Natural killer cell (primary cell): ENCODE results near the gene ARIH1. TPM values are rescaled to one million over a fixed set of nuclear protein-coding genes. Genes with fewer than 3 reads are reported as not detected.

ENCODE experiments used
- ATAC-seq, 3 donors: fragments of 150-1000 bp in 2 of 3; fragments of 200-7000 bp in 1 of 3; cut with Tn5 transposase; 1 replicate in 1 of 3; 2 replicates in 2 of 3; pipeline ENCODE4 v1.10.0; 2021; ENCODE audit warnings: mild to moderate bottlenecking in 2 of 3, moderate library complexity in 2 of 3
- DNase-seq, 2 donors: peaks; one replicate each; pipeline versions ENCODE4 v3.0.0 to v3.0.0-alpha.2; 2013 to 2021; ENCODE audit warnings: mixed read lengths in 1 of 2
- H3K27ac ChIP-seq: one replicate; pipeline ENCODE4 v1.5.1; 2013; ENCODE audit warnings: mild to moderate bottlenecking, low read length
- H3K27me3 ChIP-seq: one replicate; pipeline ENCODE4 v1.6.1; 2013; ENCODE audit warnings: low read length; ENCODE audit not compliant: control insufficient read depth, insufficient read depth
- H3K36me3 ChIP-seq: one replicate; pipeline ENCODE4 v1.6.1; 2013; ENCODE audit warnings: low read length; ENCODE audit not compliant: control insufficient read depth, insufficient read depth
- H3K4me1 ChIP-seq: one replicate; pipeline ENCODE4 v1.6.1; 2013; ENCODE audit warnings: low read length; ENCODE audit not compliant: control insufficient read depth, insufficient read depth
- H3K4me3 ChIP-seq: one replicate; pipeline ENCODE4 v1.5.1; 2013; ENCODE audit warnings: low read length
- H3K9me3 ChIP-seq: one replicate; pipeline ENCODE4 v1.6.1; 2013; ENCODE audit warnings: low read length; ENCODE audit not compliant: control insufficient read depth, insufficient read depth
- H3K27ac Mint-ChIP-seq, 2 donors: one replicate each; pipeline ENCODE4 v1.8.0; 2022; ENCODE audit warnings: mild to moderate bottlenecking in 2 of 2, mixed read lengths in 2 of 2, moderate library complexity in 1 of 2
- H3K27me3 Mint-ChIP-seq, 2 donors: one replicate each; pipeline ENCODE4 v1.8.0; 2022; ENCODE audit warnings: low read depth in 2 of 2, mixed read lengths in 2 of 2
- H3K36me3 Mint-ChIP-seq: one replicate; pipeline ENCODE4 v1.8.0; 2022; ENCODE audit warnings: mixed read lengths
- H3K4me1 Mint-ChIP-seq, 2 donors: one replicate each; pipeline ENCODE4 v1.8.0; 2022; ENCODE audit warnings: mixed read lengths in 2 of 2
- H3K4me3 Mint-ChIP-seq: one replicate; pipeline ENCODE4 v1.8.0; 2022; ENCODE audit warnings: mild to moderate bottlenecking, moderate library complexity, mixed read lengths
- H3K9me3 Mint-ChIP-seq, 2 donors: one replicate each; pipeline ENCODE4 v1.8.0; 2022; ENCODE audit warnings: mixed read lengths in 2 of 2
- whole genome bisulfite sequencing: methylation state at CpG from one replicate; pipeline ENCODE4 v1.1.7; 2013; ENCODE audit warnings: missing lambda C conversion rate; ENCODE audit not compliant: insufficient coverage; 5-methylcytosine and 5-hydroxymethylcytosine counted together
- intact Hi-C: fragments of 100-400 bp; cut with micrococcal nuclease; formaldehyde crosslinking; loops from one replicate; pipeline ENCODE4 v1.14.2; 2022
- total RNA-seq, 4 donors: library from RNA; stranded (reverse); fragments of 120-200 nt in 1 of 4; gene quantifications; one replicate each; pipeline versions ENCODE4 v1.2.3 to v1.2.4, GENCODE V29; 2013 to 2022
- TF ChIP-seq, protein P1 (sequence below): fragments of 200-600 bp; IDR thresholded peaks from one replicate; pipeline ENCODE4 v1.8.0; 2022; ENCODE audit warnings: antibody characterized with exemption

Gene ARIH1
- total RNA-seq, 3 donors from 2014 or later (not counting 1 experiment from before 2014, with no cell fraction given): 193 to 212 (median 212) TPM

DNA sequence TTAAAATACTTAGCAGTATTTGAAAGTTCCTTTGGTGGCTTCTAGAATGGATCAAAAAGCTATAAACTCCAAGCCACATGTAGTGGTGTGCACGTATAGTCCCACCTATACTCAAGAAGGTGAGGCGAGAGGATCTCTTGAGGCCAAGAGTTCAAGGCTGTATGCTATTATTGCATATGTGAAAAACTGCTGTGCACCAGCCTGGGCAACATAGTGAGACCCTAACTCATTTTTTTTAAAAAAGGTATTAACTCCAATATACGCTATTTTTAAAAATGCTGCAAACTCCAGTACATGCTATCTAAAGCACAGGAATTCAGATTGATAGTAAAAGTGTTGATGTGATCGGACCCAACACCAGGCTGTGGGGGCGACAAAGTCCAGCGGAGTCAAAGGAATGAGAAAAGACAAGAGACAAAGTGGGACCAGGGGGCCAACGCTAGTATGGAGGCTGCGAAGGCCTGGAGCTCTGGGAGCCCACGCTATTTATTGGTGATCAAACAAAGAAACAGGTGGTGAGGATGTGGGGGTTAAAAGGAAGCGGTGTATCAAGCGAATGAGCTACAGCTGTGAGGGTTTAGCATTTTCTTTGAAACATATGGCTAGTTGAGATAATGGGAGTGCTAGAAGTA lies 66.6 kb downstream of the ARIH1 start:
- Mint-ChIP-seq H3K4me1 (peaks cover 37 to 52% of the 10 kb centered on the region in 2 donors), H3K36me3 (peaks cover 19% of the 10 kb centered on the region), H3K27me3 (no peaks in the 10 kb centered on the region), H3K4me3 (no peak overlapping the region), H3K9me3 (peaks cover 4 to 7% of the 10 kb centered on the region in 2 donors), H3K27ac (no peak overlapping the region)
- intact Hi-C loops: no loop called here
- H3K27me3 ChIP-seq: no peaks in the 10 kb centered on the region
- peaks cover 3% of the 10 kb centered on the region for H3K36me3 ChIP-seq
- H3K27ac ChIP-seq: no peak overlapping the region
- H3K4me1 ChIP-seq: no peaks in the 10 kb centered on the region
- no peak for ATAC-seq
- over 99% methylated on average over 11 of the region's 11 CpGs for WGBS
- DNase-seq: no peak
- H3K9me3 ChIP-seq: peaks cover 7% of the 10 kb centered on the region
- TF ChIP-seq, protein P1, sequence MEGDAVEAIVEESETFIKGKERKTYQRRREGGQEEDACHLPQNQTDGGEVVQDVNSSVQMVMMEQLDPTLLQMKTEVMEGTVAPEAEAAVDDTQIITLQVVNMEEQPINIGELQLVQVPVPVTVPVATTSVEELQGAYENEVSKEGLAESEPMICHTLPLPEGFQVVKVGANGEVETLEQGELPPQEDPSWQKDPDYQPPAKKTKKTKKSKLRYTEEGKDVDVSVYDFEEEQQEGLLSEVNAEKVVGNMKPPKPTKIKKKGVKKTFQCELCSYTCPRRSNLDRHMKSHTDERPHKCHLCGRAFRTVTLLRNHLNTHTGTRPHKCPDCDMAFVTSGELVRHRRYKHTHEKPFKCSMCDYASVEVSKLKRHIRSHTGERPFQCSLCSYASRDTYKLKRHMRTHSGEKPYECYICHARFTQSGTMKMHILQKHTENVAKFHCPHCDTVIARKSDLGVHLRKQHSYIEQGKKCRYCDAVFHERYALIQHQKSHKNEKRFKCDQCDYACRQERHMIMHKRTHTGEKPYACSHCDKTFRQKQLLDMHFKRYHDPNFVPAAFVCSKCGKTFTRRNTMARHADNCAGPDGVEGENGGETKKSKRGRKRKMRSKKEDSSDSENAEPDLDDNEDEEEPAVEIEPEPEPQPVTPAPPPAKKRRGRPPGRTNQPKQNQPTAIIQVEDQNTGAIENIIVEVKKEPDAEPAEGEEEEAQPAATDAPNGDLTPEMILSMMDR: no peak
- no peak overlapping the region for H3K4me3 ChIP-seq

DNA sequence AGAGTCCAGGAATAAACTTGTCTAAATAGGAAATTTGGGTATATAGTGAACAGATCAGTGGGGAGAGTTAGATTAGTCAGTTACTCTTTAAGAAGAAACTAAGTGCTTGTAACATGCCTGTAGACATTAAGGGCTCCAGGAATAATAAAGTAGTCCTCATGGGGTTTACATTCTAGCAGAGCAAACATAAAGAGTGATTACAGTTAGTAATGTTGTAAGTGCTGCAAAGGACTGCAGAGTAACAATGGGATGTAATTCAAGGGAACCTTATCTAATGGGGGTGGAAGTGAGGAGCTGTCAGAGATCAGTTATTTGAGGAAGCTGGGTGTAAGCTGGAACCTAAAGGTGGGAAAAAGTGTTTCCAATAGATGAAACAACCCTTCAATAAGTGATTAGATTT lies 67.5 kb downstream of the ARIH1 start:
- TF ChIP-seq, protein P1: no peak
- no peak overlapping the region for H3K27ac Mint-ChIP-seq
- peaks cover 6% of the 10 kb centered on the region for H3K36me3 ChIP-seq
- peaks cover 38 to 43% of the 10 kb centered on the region in 2 donors for H3K4me1 Mint-ChIP-seq
- no peaks in the 10 kb centered on the region for H3K27me3 ChIP-seq
- no peaks in the 10 kb centered on the region for H3K4me1 ChIP-seq
- H3K27ac ChIP-seq: no peak overlapping the region
- H3K27me3 Mint-ChIP-seq: no peaks in the 10 kb centered on the region
- H3K9me3 Mint-ChIP-seq: peaks cover 4 to 7% of the 10 kb centered on the region in 2 donors
- H3K4me3 Mint-ChIP-seq: no peak overlapping the region
- H3K9me3 ChIP-seq: peaks cover 7% of the 10 kb centered on the region
- no peak for ATAC-seq
- intact Hi-C loops: no loop called here
- DNase-seq: no peak
- H3K4me3 ChIP-seq: no peak overlapping the region
- peaks cover 19% of the 10 kb centered on the region for H3K36me3 Mint-ChIP-seq

DNA sequence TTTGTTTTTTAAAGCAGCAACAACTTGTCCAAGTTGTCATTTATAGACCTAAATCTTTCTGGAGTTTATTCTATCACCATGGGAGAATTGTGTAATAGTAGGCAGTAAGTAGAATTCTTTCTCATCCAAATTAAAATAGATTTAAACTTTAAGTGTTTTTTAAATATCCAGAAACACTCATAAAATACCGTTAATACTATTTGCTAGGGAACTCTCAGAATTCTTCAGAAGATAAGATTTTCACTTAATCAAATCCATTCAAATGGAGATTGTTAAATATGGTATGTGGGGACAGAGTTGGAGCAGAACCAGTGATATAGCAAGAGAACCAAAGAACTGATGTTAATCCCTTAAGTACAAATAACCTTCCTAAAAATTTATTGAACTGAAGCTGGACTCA lies 71.0 kb downstream of the ARIH1 start:
- Histone ChIP-seq H3K27me3 (no peaks in the 10 kb centered on the region), H3K4me1 (no peaks in the 10 kb centered on the region), H3K4me3 (no peak overlapping the region), H3K27ac (no peak overlapping the region), H3K36me3 (peaks cover 11% of the 10 kb centered on the region), H3K9me3 (peaks cover 7% of the 10 kb centered on the region)
- ATAC-seq (no peak), DNase-seq (no peak)
- WGBS: no CpG with 5 or more reads among the region's 1 CpG
- TF ChIP-seq, protein P1: no peak
- intact Hi-C loops: no loop called here
- no peaks in the 10 kb centered on the region for H3K27me3 Mint-ChIP-seq
- H3K9me3 Mint-ChIP-seq: peaks cover 4 to 7% of the 10 kb centered on the region in 2 donors
- H3K36me3 Mint-ChIP-seq: peaks cover 11% of the 10 kb centered on the region
- no peak overlapping the region for H3K4me3 Mint-ChIP-seq
- H3K27ac Mint-ChIP-seq: peak overlapping the region; percentile 15 to 42
- peaks cover 35 to 37% of the 10 kb centered on the region in 2 donors for H3K4me1 Mint-ChIP-seq
